KMS-11 (cell line): Measurements from ENCODE around the gene DNAJB14.

ENCODE experiments used
- H2AFZ ChIP-seq: fragments of 200-600 bp; sonication (generic); 2 replicates; pipeline ENCODE4 v1.6.1; 2016; ENCODE audit warnings: antibody characterized with exemption, mixed run types, low read depth
- H3K27ac ChIP-seq: fragments of 200-600 bp; sonication (generic); 2 replicates; pipeline ENCODE4 v1.6.1; 2016; ENCODE audit warnings: mild to moderate bottlenecking, mixed run types
- H3K27me3 ChIP-seq: fragments of 200-600 bp; sonication (generic); 2 replicates; pipeline ENCODE4 v1.6.1; 2017; ENCODE audit warnings: mild to moderate bottlenecking, low read depth, mixed run types, moderate library complexity; ENCODE audit not compliant: insufficient read depth
- H3K36me3 ChIP-seq: fragments of 200-600 bp; sonication (generic); 2 replicates; pipeline ENCODE4 v1.6.1; 2017; ENCODE audit warnings: mild to moderate bottlenecking, mixed run types; ENCODE audit not compliant: insufficient read depth
- H3K4me1 ChIP-seq: fragments of 200-600 bp; sonication (generic); 2 replicates; pipeline ENCODE4 v1.6.1; 2016; ENCODE audit warnings: mild to moderate bottlenecking, low read depth, mixed run types; ENCODE audit not compliant: poor library complexity, severe bottlenecking
- H3K4me2 ChIP-seq: fragments of 200-600 bp; sonication (generic); 2 replicates; pipeline ENCODE4 v1.7.0; 2016; ENCODE audit warnings: mild to moderate bottlenecking, mixed run types
- H3K4me3 ChIP-seq: fragments of 200-600 bp; sonication (generic); IDR thresholded peaks from 2 replicates; pipeline ENCODE4 v1.6.1; 2017; ENCODE audit warnings: low read depth, low read length, mixed read lengths; ENCODE audit not compliant: insufficient read depth
- H3K79me2 ChIP-seq: fragments of 200-600 bp; sonication (generic); 2 replicates; pipeline ENCODE4 v1.6.1; 2016; ENCODE audit warnings: low read depth, mixed run types; ENCODE audit not compliant: insufficient read depth
- H3K9ac ChIP-seq: fragments of 200-600 bp; sonication (generic); 2 replicates; pipeline ENCODE4 v1.6.1; 2016; ENCODE audit warnings: mild to moderate bottlenecking, mixed run types
- H4K20me1 ChIP-seq: fragments of 200-600 bp; sonication (generic); 2 replicates; pipeline ENCODE4 v1.6.1; 2016; ENCODE audit warnings: mild to moderate bottlenecking, mixed run types; ENCODE audit not compliant: insufficient read depth
- TF ChIP-seq, protein P1 (sequence below): fragments of 200-600 bp; sonication (generic); conservative IDR thresholded peaks from 2 replicates; pipeline ENCODE4 v1.6.1; 2017; ENCODE audit warnings: low read depth, mild to moderate bottlenecking, antibody characterized with exemption, low read length, moderate library complexity, mixed read lengths

Gene DNAJB14

DNA sequence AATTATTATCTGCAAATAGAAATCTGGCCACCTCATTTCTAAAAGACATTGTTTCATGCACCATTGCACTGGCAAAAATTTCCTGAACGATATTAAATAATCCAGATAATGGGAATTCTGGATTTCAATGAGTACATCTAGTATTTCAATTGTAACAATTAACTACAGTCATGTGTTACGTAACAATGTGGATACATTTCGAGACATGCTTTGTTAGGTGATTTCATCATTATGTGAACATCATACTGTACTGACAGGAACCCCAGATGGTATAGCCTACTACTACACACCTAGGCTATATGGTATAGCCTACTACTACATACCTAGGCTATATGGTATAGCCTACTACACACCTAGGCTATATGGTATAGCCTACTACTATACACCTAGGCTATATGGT is 67.0 kb downstream of the DNAJB14 start:
- H3K4me2 ChIP-seq = no peak overlapping the region
- H3K27me3 ChIP-seq = no peaks in the 10 kb centered on the region
- no peak overlapping the region for H3K9ac ChIP-seq
- H2AFZ ChIP-seq = no peak overlapping the region
- H3K36me3 ChIP-seq = peaks cover 3% of the 10 kb centered on the region; the same call in 1 of the 2 replicates
- H3K4me3 ChIP-seq = no peak overlapping the region
- no peaks in the 10 kb centered on the region for H3K79me2 ChIP-seq
- TF ChIP-seq, protein P1, sequence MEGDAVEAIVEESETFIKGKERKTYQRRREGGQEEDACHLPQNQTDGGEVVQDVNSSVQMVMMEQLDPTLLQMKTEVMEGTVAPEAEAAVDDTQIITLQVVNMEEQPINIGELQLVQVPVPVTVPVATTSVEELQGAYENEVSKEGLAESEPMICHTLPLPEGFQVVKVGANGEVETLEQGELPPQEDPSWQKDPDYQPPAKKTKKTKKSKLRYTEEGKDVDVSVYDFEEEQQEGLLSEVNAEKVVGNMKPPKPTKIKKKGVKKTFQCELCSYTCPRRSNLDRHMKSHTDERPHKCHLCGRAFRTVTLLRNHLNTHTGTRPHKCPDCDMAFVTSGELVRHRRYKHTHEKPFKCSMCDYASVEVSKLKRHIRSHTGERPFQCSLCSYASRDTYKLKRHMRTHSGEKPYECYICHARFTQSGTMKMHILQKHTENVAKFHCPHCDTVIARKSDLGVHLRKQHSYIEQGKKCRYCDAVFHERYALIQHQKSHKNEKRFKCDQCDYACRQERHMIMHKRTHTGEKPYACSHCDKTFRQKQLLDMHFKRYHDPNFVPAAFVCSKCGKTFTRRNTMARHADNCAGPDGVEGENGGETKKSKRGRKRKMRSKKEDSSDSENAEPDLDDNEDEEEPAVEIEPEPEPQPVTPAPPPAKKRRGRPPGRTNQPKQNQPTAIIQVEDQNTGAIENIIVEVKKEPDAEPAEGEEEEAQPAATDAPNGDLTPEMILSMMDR = no peak
- no peaks in the 10 kb centered on the region for H4K20me1 ChIP-seq
- no peak overlapping the region for H3K27ac ChIP-seq
- no peaks in the 10 kb centered on the region for H3K4me1 ChIP-seq

DNA sequence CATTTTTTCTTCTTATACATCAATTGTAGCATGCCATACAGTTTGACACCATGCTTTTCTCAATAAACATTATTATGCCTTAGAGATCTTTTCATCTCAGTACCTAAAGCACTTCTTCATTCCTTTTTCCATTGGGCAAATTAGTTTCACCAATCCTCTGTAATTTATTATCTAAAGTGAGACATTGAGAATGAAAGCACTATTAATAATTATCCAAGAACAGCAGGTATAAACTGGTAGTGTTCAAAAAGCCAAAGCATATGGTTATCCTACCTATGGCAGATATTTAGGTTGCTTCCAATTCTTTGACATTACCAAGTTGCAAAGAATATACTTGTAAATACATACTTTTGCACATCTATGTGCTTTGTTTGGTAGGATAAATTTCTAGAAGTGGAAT is 67.8 kb downstream of the DNAJB14 start:
- no peak overlapping the region for H3K4me2 ChIP-seq
- no peak overlapping the region for H2AFZ ChIP-seq
- TF ChIP-seq, protein P1 = no peak
- H3K27ac ChIP-seq = no peak overlapping the region
- no peak overlapping the region for H3K4me3 ChIP-seq
- no peak overlapping the region for H3K9ac ChIP-seq
- H4K20me1 ChIP-seq = no peaks in the 10 kb centered on the region
- no peaks in the 10 kb centered on the region for H3K27me3 ChIP-seq
- H3K36me3 ChIP-seq = 0 out of 2 replicates have a peak, but pooled peaks cover 3% of the 10 kb centered on the region
- no peaks in the 10 kb centered on the region for H3K79me2 ChIP-seq
- no peaks in the 10 kb centered on the region for H3K4me1 ChIP-seq

DNA sequence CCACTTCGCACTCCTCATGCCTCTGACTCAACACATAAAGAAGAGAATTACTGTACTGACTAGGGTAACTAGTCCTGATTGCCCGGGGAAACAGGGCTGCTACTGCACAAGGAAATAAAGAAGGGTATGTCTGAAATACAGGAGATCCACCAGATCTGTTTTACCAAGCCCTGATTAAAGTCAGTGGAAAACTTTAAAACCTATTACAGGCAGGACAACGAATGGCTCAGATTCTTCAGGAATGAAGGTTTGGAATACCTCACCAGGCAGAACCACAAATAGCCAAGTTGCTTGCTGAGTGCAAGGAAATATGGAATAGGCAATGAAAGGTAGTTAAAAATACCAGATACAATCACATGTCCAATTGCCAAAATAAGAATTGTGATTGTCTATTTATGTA is 69.5 kb downstream of the DNAJB14 start:
- Histone ChIP-seq H3K4me3 (no peak overlapping the region), H3K4me2 (no peak overlapping the region), H3K9ac (no peak overlapping the region), H2AFZ (no peak overlapping the region), H3K79me2 (no peaks in the 10 kb centered on the region), H3K36me3 (0 out of 2 replicates have a peak, but pooled peaks cover 3% of the 10 kb centered on the region), H3K4me1 (no peaks in the 10 kb centered on the region), H4K20me1 (no peaks in the 10 kb centered on the region), H3K27ac (no peak overlapping the region), H3K27me3 (no peaks in the 10 kb centered on the region)
- TF ChIP-seq, protein P1 = no peak

DNA sequence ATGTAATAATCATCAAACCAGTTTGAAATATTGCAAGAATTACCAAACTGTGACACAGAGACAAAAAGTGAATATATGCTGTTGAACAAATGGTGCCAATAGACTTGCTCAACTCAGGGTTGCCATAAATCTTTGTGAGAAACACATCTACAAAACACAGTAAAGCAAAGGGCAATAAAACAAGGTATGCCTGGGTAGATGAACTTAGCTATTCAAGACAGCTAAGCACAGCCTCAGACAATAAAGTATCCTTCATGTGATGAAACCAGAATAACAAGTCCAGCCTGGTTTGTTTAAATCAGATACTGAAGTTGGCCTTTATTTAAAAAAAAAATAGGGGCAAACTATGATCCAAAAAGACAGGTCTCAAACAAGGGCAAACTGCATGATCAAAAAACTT is 71.3 kb downstream of the DNAJB14 start:
- H2AFZ ChIP-seq = no peak overlapping the region
- H3K4me2 ChIP-seq = no peak overlapping the region
- no peak overlapping the region for H3K27ac ChIP-seq
- TF ChIP-seq, protein P1 = no peak
- H3K79me2 ChIP-seq = no peaks in the 10 kb centered on the region
- H3K27me3 ChIP-seq = no peaks in the 10 kb centered on the region
- no peaks in the 10 kb centered on the region for H3K4me1 ChIP-seq
- no peak overlapping the region for H3K4me3 ChIP-seq
- H3K36me3 ChIP-seq = no peaks in the 10 kb centered on the region
- H3K9ac ChIP-seq = no peak overlapping the region
- no peaks in the 10 kb centered on the region for H4K20me1 ChIP-seq

DNA sequence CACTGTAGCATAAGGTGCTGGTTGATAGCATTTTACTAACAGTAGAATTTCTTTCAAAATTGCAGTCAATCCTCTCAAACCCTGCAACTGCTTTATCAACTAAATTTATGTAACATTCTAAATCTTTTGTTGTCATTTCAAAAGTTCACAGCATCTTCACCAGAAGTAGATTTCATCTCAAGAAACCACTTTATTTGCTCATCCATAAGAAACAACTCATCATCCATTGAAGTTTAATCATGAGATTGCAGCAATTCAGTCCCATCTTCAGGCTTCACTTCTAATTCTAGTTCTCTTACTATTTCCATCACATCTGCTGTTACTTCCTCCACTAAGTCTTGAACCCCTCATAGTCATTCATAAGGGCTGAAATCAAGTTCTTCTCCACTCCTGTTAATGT is 73.8 kb downstream of the DNAJB14 start:
- H2AFZ ChIP-seq = no peak overlapping the region
- H3K4me3 ChIP-seq = no peak overlapping the region
- H3K4me1 ChIP-seq = no peaks in the 10 kb centered on the region
- no peaks in the 10 kb centered on the region for H3K36me3 ChIP-seq
- TF ChIP-seq, protein P1 = no peak
- no peaks in the 10 kb centered on the region for H3K27me3 ChIP-seq
- no peaks in the 10 kb centered on the region for H3K79me2 ChIP-seq
- no peaks in the 10 kb centered on the region for H4K20me1 ChIP-seq
- H3K4me2 ChIP-seq = no peak overlapping the region
- H3K27ac ChIP-seq = no peak overlapping the region
- H3K9ac ChIP-seq = no peak overlapping the region
